Spleen (tissue), 7 donors: Measurements from ENCODE around the gene RHBDL1.

Experiments used
- CTCF ChIP-seq, 11 experiments: fragments of 200-600 bp in 7 of 11; fragments of 450-650 bp in 4 of 11; sonication (generic) in 4 of 11; IDR thresholded peaks in 8 of 11; conservative IDR thresholded peaks in 3 of 11; 1 replicate in 7 of 11; 2 replicates in 4 of 11; pipeline versions ENCODE4 v1.4.0 to v1.8.0; 2016 to 2021; ENCODE audit warnings: antibody characterized with exemption in 11 of 11, inconsistent platforms in 4 of 11, mild to moderate bottlenecking in 1 of 11
- POLR2A ChIP-seq, 3 donors: fragments of 450-650 bp; IDR thresholded peaks; one replicate each; pipeline ENCODE4 v1.5.1; 2017; ENCODE audit warnings: antibody characterized with exemption in 3 of 3, mild to moderate bottlenecking in 1 of 3
- donor health status: DM: no; HTN: no; CAD: no; lungs with moderate emphysema.
- donor health status: DM: no; HTN: no; CAD: no.
- donor health status: DM: no; HTN: no; CAD: no.

- TF ChIP-seq POLR2A (IDR thresholded peaks at IDR 0.05), result no peak
- no peak for TF ChIP-seq CTCF (IDR thresholded peaks at IDR 0.05 in 8 of 11, conservative IDR thresholded peaks at IDR 0.05 in 3 of 11)
Observed at GRCh38 chr16:644556-644955, 30.9 kb upstream of the RHBDL1 start.
